T-helper 2 cell treated with Interferon-gamma antibody and Interleukin-4, amounts not matched to agents 5 μg/mL and 100 μg/mL, for 36 hours (primary cell): ENCODE measurements around the gene MAPK11.

Experiments used
- DNase-seq: peaks from one replicate; pipeline ENCODE4 v3.0.0; 2021; ENCODE audit warnings: low spot score
- H3K27ac Mint-ChIP-seq: one replicate; pipeline ENCODE4 v1.8.0; 2021; ENCODE audit warnings: mild to moderate bottlenecking, mixed read lengths
- H3K27me3 Mint-ChIP-seq: one replicate; pipeline ENCODE4 v1.8.0; 2021; ENCODE audit warnings: low read depth, mixed read lengths
- H3K36me3 Mint-ChIP-seq: one replicate; pipeline ENCODE4 v1.8.0; 2021; ENCODE audit warnings: low read depth, mixed read lengths
- H3K4me1 Mint-ChIP-seq: one replicate; pipeline ENCODE4 v1.8.0; 2021; ENCODE audit warnings: low read depth, mixed read lengths
- H3K4me3 Mint-ChIP-seq: one replicate; pipeline ENCODE4 v1.8.0; 2022; ENCODE audit warnings: mild to moderate bottlenecking, moderate library complexity, mixed read lengths
- H3K9me3 Mint-ChIP-seq: one replicate; pipeline ENCODE4 v1.8.0; 2021; ENCODE audit warnings: mixed read lengths

Gene MAPK11

DNA sequence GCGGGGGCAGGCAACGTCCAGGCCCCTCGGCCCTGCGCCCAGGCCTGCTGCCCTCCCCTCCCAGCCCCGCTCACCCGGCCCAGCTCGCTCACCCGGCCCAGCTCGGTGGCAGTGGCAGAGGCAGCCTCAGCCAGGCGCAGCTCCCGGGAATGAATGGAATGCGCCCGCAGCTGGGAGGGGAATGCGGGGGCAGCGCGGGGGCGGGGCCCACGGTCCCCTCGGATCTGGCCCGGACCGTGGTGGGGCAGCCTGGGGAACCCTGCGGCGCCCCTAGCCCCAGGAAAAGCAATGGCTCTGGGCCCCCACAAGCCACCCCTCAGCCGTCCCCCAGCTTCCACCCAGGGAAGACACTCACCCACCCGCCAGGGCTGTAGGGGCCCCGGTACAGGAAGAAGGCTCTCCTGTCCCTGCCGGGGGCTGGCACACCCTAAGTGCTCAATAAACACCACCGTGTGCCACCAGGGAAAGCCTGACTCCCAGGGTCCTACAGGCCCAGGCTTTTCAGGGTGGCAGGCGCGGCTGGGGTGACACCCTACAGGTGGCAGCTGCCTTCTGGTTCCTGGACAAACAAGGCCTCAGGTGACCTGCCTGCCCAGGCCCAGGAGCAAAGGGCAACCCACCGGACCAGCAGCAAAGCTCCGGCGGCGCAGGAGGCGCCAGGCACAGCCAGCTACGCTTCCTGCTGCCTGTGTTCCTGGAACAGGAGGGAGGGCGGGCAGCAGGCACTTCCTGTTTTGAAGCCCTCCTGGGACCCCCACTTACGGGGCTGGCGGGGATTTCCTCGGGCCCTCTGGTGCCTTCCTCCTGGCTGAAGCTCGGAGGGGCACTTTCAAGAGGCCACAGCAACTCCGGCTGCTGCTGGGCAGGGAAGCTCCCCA lies 23.5 kb upstream of the MAPK11 start:
- Mint-ChIP-seq H3K4me3 (no peak overlapping the region), H3K9me3 (no peaks in the 10 kb centered on the region), H3K27me3 (peaks cover 18% of the 10 kb centered on the region), H3K4me1 (peaks cover 3% of the 10 kb centered on the region), H3K27ac (no peak overlapping the region), H3K36me3 (no peaks in the 10 kb centered on the region)
- DNase-seq = no peak

DNA sequence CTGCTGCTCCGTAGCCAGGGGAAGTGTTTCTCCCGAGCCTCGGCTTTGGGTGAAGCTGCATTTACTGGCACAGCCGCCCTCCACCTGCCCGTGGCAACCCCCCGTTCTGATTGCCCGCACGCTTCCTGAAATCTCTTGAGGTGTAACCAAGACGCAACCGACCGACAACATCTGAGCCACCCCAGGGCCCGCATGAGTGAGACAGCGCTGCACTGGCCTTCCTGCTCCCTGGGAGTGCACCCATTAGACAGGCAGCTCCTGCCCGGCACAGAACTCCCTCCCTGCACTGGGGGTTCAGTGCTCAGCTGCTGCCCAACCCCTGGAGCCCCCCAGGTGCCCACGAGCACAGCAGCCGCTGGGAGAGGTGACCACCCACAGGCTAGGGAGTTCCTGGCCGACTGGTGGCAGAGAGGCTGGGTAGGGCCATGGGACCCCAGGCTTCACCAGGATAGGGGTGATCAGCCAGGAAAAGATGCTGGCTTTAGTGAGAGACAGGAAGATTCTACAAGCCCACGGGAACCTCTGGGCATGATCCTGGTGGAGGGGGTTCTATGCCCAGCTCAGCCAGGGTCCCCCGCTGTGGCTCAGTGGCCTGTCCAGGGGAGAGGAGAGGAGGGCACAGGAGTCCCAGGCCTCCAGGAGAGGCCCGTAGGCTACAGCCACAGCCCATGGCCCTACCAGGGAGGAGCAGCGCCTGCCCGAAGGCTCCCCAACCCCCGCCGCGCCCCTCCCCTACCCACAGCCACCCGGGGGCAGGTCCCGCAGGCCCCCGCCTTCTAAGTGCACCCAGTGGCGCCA lies 22.7 kb upstream of the MAPK11 start:
- peaks cover 17% of the 10 kb centered on the region for H3K27me3 Mint-ChIP-seq
- no peak overlapping the region for H3K4me3 Mint-ChIP-seq
- H3K4me1 Mint-ChIP-seq = peaks cover 3% of the 10 kb centered on the region
- H3K27ac Mint-ChIP-seq = no peak overlapping the region
- no peak for DNase-seq
- no peaks in the 10 kb centered on the region for H3K9me3 Mint-ChIP-seq
- H3K36me3 Mint-ChIP-seq = no peaks in the 10 kb centered on the region

DNA sequence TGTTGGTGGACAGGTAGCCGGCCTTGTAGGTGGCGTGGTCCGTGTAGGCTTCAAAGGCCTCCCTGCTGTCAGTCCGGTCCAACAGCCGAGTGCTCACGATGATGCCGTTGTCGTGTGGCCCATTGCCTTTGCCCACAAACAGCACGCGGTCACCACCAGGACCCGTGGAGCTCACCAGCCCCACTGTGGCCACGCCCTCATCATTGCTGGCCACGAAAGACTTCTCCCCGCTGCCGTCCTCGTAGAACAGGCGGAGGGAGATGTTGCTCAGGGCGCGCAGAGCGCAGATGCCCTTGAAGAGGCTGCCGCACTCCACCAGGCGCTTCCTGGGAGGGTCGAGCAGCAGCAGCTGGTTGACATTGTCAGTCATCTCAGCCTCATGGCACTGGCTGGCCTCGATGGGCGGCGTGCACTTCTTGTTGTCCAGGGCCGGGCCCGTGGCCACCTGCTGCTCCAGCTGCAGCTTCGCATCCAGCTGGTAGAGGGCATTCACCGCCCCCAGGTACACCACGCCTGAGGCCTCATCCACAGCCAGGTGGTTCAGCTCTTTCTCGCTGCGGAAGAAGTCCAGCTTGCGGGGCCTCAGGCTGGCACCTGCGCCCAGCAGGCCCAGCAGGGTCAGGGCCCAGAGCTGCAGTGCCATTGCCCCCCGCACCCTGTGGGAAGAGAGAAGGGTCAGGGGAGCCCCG lies 19.9 kb upstream of the MAPK11 start:
- Mint-ChIP-seq H3K9me3 (no peaks in the 10 kb centered on the region), H3K27me3 (peaks cover 15% of the 10 kb centered on the region), H3K36me3 (no peaks in the 10 kb centered on the region), H3K4me1 (peaks cover 3% of the 10 kb centered on the region), H3K4me3 (no peak overlapping the region), H3K27ac (no peak overlapping the region)
- DNase-seq = no peak

DNA sequence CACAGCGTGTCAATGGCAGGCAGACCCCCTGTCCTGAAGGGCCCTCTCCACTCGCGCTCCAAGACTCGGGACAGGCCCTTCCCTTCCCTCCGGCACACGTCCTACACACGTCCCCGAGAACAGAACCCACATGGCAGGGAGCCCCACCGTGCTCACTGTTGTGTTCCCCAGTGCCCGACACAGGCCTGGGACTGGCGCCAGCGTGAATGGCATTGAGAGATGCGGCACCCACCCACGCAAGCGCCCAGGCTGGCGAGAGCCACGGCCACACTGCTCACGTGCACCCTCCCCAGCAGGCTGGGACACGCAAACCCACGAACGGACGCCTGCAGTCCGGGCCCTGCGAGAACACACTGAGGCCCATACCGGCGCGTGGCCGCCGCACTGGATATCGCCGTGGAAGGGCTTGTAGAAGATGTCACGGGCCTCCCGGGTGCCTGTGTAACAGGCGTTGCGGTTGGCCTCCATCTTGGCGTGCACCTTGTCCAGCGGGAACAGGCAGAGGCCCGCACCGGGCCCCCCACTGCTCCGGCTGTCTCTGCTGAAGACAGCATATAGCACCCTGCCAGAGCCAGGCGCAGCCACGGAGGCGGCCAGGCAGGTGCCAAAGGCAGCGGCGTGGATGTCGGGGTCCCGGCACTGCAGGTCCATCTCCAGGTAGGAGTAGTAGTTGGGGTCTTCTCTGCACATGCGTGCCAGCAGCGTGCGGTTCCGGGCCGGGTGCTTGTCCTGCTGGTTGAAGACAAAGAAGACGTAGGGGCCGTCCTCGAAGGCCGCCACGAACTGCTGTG lies 19.2 kb upstream of the MAPK11 start:
- H3K36me3 Mint-ChIP-seq = no peaks in the 10 kb centered on the region
- no peak overlapping the region for H3K27ac Mint-ChIP-seq
- H3K4me3 Mint-ChIP-seq = no peak overlapping the region
- H3K4me1 Mint-ChIP-seq = peaks cover 3% of the 10 kb centered on the region
- peaks cover 14% of the 10 kb centered on the region for H3K27me3 Mint-ChIP-seq
- no peaks in the 10 kb centered on the region for H3K9me3 Mint-ChIP-seq
- DNase-seq = no peak

DNA sequence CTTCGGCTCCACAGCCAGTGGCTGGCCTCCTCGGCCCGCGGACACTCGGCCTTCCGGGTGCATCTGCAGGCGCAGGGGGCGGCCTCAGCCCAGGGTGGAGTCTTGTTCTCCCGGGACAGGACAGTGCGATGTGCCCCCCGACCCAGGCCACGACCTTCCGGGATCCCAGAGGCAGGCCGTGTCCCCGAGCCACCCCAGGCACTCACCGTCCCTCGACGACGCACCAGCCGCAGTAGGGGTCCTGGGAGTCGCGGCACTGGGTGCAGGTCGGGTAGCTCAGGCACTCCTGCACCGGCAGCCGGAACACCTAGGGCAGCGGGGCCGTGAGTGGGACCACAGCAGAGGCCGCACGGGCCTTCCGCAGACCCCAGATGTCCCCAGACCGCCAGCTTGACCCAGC lies 17.6 kb upstream of the MAPK11 start:
- H3K4me1 Mint-ChIP-seq = peaks cover 3% of the 10 kb centered on the region
- no peak overlapping the region for H3K27ac Mint-ChIP-seq
- no peak overlapping the region for H3K4me3 Mint-ChIP-seq
- no peaks in the 10 kb centered on the region for H3K9me3 Mint-ChIP-seq
- no peak for DNase-seq
- no peaks in the 10 kb centered on the region for H3K36me3 Mint-ChIP-seq
- H3K27me3 Mint-ChIP-seq = peaks cover 8% of the 10 kb centered on the region

DNA sequence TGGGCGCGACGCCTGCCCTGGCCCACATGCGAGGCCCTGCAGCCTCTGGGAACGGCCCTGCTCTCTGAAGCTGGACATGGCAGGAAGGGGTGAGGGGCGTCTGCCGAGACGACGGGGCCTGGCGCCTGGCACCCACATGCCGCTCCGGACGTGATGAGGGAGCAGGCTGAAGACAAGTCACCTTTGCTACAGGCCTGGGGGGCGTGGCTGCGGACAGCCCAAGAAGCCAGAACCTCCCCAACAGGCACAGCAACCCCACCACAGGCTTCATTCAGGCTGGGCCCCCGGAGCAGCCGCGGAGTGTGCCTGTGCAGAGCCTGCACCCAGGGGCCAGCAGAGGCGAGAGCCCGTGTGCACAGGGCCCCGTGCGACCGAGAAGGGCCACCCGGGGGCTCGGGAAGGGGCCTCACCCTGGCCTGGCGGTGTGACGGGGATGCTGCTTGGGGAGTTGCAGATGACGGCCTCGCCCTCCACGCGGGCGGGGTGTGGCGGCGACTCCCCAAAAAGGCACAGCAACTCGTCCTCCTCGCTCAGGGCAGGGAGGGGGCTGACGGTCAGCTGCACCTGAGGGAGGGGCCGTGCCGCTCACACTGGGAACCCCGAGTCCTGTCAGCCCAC lies 16.6 kb upstream of the MAPK11 start:
- no peaks in the 10 kb centered on the region for H3K4me1 Mint-ChIP-seq
- H3K4me3 Mint-ChIP-seq = no peak overlapping the region
- H3K36me3 Mint-ChIP-seq = no peaks in the 10 kb centered on the region
- H3K9me3 Mint-ChIP-seq = no peaks in the 10 kb centered on the region
- H3K27me3 Mint-ChIP-seq = peaks cover under 1% of the 10 kb centered on the region
- no peak for DNase-seq
- no peak overlapping the region for H3K27ac Mint-ChIP-seq

DNA sequence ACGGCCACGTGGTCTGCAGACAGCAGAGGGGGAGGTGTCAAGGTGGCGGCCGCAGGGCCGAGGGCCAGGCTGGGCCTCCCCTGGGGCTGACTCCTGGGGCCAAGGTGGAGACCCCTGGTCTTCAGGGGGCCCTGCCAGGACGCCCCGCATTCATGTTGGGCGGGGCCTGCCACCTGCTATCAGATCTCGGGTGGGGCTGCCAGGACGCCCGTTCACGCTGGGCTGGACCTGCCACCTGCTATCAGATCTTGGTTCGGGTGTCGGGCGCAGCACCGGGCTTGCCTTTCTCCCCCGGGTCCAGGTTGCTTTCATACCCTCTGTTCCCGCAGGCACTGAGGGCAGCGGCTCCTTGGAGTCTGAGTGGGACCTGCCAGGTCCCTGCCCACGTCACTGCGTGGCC lies 16.1 kb upstream of the MAPK11 start:
- no peak overlapping the region for H3K27ac Mint-ChIP-seq
- no peaks in the 10 kb centered on the region for H3K27me3 Mint-ChIP-seq
- no peaks in the 10 kb centered on the region for H3K9me3 Mint-ChIP-seq
- no peak for DNase-seq
- no peak overlapping the region for H3K4me3 Mint-ChIP-seq
- H3K4me1 Mint-ChIP-seq = no peaks in the 10 kb centered on the region
- no peaks in the 10 kb centered on the region for H3K36me3 Mint-ChIP-seq

DNA sequence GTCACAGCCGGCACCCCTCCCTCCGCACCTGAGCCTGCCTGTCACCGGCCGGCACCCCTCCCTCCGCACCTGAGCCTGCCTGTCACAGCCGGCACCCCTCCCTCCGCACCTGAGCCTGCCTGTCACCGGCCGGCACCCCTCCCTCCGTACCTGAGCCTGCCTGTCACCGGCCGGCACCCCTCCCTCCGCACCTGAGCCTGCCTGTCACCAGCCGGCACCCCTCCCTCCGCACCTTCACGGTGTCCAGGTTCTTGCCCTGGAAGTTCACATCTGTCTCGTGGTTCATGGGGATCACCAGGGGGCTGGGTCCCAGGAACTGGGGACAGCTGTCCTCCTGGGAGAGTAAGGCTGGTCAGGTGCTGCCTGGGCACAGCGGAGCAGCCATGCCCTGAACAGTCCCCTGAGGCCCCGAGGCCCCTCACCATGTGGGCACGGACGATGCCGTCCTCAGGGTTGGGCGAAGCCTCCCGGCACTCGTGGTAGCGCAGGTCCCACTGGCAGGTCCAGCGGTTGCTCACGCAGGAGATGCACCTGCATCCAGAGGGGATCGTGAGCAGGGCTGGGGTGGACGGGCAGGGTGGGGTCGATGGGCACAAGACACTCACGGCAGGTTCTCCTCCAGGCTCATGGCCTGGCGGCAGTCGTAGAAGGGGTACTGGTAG lies 15.5 kb upstream of the MAPK11 start:
- H3K36me3 Mint-ChIP-seq = no peaks in the 10 kb centered on the region
- H3K27me3 Mint-ChIP-seq = no peaks in the 10 kb centered on the region
- no peak for DNase-seq
- H3K9me3 Mint-ChIP-seq = no peaks in the 10 kb centered on the region
- no peaks in the 10 kb centered on the region for H3K4me1 Mint-ChIP-seq
- no peak overlapping the region for H3K27ac Mint-ChIP-seq
- H3K4me3 Mint-ChIP-seq = no peak overlapping the region

DNA sequence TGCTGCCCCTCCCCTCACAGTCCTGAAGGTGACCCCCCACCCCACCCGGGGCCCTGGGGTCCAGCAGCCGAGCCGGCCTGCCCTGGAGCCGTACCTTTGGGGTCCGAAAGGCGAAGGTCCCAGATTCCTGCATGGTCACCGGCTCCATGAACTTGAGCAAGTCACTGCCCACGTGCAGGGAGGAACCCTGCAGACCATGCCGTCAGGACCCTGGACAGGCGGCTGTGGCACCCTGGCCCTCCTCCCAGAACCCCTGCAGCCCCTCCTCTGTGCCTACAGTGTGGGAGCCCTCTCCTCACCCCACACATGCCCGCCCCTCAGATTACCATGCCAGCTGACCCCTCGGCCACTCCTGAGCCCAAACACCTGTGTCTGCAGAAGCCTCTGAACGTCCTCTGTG lies 14.3 kb upstream of the MAPK11 start:
- H3K4me3 Mint-ChIP-seq = no peak overlapping the region
- H3K4me1 Mint-ChIP-seq = no peaks in the 10 kb centered on the region
- H3K27me3 Mint-ChIP-seq = no peaks in the 10 kb centered on the region
- no peaks in the 10 kb centered on the region for H3K36me3 Mint-ChIP-seq
- H3K9me3 Mint-ChIP-seq = no peaks in the 10 kb centered on the region
- H3K27ac Mint-ChIP-seq = no peak overlapping the region
- DNase-seq = no peak

DNA sequence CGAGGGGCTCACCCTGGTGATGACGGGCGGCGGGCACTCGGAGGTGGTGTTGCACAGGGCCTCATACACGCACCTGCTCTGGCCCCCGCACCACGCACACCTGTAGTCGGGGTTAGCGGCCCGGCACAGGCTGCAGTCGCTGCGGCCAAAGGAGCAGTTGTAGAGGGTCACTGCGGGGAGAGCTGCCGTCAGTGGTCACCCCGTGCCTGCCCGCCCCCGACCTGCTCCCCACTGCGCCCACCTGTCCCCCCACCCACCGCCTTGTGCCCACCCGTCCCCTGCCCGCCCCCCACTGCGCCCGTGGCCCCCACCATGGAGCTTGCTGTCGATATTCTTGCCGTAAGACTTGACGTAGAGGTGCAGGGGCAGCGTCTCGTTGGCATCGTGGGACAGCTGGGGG lies 13.6 kb upstream of the MAPK11 start:
- Mint-ChIP-seq H3K27me3 (no peaks in the 10 kb centered on the region), H3K9me3 (no peaks in the 10 kb centered on the region), H3K4me3 (no peak overlapping the region), H3K27ac (no peak overlapping the region), H3K36me3 (no peaks in the 10 kb centered on the region), H3K4me1 (no peaks in the 10 kb centered on the region)
- DNase-seq = no peak

DNA sequence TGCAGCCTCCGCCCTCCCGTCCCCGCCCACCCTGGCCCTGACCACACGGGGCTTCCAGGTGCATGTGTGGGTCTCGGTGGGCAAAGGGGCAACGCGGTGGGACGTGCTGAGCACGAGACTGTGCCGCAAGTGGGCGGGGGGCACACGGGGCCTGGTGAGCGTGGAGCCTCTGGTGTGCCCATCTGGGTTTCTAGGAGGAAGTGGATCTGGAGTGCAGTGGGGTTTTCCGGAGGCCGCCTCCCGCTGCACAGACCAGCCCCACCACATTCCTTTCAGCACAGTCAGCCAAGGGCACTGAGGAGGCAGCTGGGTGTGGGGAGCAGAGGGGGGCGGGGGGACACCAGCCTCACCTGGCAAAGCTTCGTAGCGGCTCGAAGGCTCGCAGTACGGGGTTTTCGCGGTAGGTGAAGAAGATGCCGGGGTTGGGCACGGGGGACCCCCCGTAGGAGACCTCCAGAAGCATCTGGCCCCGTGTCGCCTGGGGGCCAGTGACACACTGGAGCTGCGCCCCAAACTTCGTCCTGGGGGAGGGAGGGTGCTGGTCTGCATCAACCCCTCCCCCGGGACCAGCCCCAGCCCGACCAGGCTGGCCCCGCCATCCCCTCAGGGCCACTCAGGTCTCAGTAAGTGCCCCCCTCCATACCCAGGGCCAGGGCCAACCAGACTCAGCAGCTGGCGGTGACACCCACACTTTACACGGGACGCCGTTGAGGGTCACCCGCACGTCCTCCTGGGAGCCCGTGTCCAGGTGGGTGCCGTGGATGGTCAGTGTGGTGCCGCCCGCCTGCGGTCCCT lies 12.4 kb upstream of the MAPK11 start:
- DNase-seq = no peak
- no peaks in the 10 kb centered on the region for H3K4me1 Mint-ChIP-seq
- no peak overlapping the region for H3K4me3 Mint-ChIP-seq
- no peak overlapping the region for H3K27ac Mint-ChIP-seq
- no peaks in the 10 kb centered on the region for H3K36me3 Mint-ChIP-seq
- no peaks in the 10 kb centered on the region for H3K9me3 Mint-ChIP-seq
- no peaks in the 10 kb centered on the region for H3K27me3 Mint-ChIP-seq

DNA sequence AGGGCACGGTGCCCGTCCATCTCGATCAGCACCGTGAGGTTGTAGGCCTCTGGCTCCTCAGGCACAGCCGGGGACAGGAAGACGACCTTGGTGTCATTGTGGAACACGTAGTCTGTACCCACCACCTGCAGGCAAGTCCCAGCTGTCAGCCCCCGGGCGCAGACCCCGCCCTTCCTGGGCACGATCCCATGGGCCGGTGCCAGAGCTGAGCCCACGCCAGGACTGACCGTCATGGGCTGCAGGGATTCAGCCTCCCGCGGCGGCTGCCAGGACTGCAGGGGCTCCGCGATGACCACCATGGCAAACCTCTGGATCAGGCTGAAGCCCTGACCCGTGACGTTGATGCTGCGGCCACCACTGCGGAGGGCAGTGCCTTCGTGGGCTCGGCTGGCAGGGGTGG lies 11.8 kb upstream of the MAPK11 start:
- Mint-ChIP-seq H3K4me1 (no peaks in the 10 kb centered on the region), H3K9me3 (no peaks in the 10 kb centered on the region), H3K27ac (no peak overlapping the region), H3K36me3 (no peaks in the 10 kb centered on the region), H3K4me3 (no peak overlapping the region), H3K27me3 (no peaks in the 10 kb centered on the region)
- no peak for DNase-seq
